Measurements from ENCODE around the gene SLC52A1.

Gene SLC52A1

GRCh38 chr17:5020502-5021023 is 14.7 kb downstream of the SLC52A1 start:
- peaks cover 70 to 95% (median 90%) of the 10 kb centered on the region in 3 donors for H3K36me3 ChIP-seq
- H3K4me3 ChIP-seq: no peak overlapping the region
- no peaks in the 10 kb centered on the region for H3K9me3 ChIP-seq
- H3K4me1 ChIP-seq: no peaks in the 10 kb centered on the region
- intact Hi-C loops (cut with DNase I; ENCODE audit: low total_unique reads): no loop called here
- TF ChIP-seq CTCF (IDR thresholded peaks at IDR 0.05): no peak
- H3K27me3 ChIP-seq: no peaks in the 10 kb centered on the region
- DNase-seq: no peak
- no peak overlapping the region for H3K27ac ChIP-seq

- Histone ChIP-seq H3K27me3 (no peaks in the 10 kb centered on the region), H3K4me1 (no peaks in the 10 kb centered on the region), H3K36me3 (peaks cover 81 to 100% (median 93%) of the 10 kb centered on the region in 3 donors), H3K9me3 (no peaks in the 10 kb centered on the region), H3K4me3 (no peak overlapping the region), H3K27ac (no peak overlapping the region)
- no peak for DNase-seq
- TF ChIP-seq CTCF (IDR thresholded peaks at IDR 0.05): no peak
- intact Hi-C loops (cut with DNase I; ENCODE audit: low total_unique reads): no loop called here
These were observed 15.7 kb downstream of the SLC52A1 start for GRCh38 chr17:5019475-5019956.

- intact Hi-C loops (cut with DNase I; ENCODE audit: low total_unique reads): no loop called here
- H3K36me3 ChIP-seq: peaks cover 88 to 100% (median 91%) of the 10 kb centered on the region in 3 donors
These were observed 20.9 kb downstream of the SLC52A1 start for GRCh38 chr17:5014357-5014756.

GRCh38 chr17:5011928-5012327 is 23.3 kb downstream of the SLC52A1 start:
- no peaks in the 10 kb centered on the region for H3K27me3 ChIP-seq
- H3K9me3 ChIP-seq: no peaks in the 10 kb centered on the region
- no peak overlapping the region for H3K27ac ChIP-seq
- H3K36me3 ChIP-seq: peaks cover 92 to 100% (median 93%) of the 10 kb centered on the region in 3 donors
- intact Hi-C loops (cut with DNase I; ENCODE audit: low total_unique reads): no loop called here
- no peak overlapping the region for H3K4me3 ChIP-seq
- DNase-seq: no peak
- no peak for TF ChIP-seq CTCF (IDR thresholded peaks at IDR 0.05)
- H3K4me1 ChIP-seq: no peaks in the 10 kb centered on the region

More at GRCh38 chr17:5014357-5014756, 20.9 kb downstream of the SLC52A1 start:
- Histone ChIP-seq H3K27me3 (no peaks in the 10 kb centered on the region), H3K4me3 (no peak overlapping the region), H3K27ac (no peak overlapping the region), H3K9me3 (no peaks in the 10 kb centered on the region), H3K4me1 (no peaks in the 10 kb centered on the region)
- no peak for TF ChIP-seq CTCF (IDR thresholded peaks at IDR 0.05)
- no peak for DNase-seq

GRCh38 chr17:5003214-5003867 is 31.9 kb downstream of the SLC52A1 start:
- intact Hi-C loops (cut with DNase I; ENCODE audit: low total_unique reads): no loop called here
- Histone ChIP-seq H3K27ac (no peak overlapping the region), H3K27me3 (no peaks in the 10 kb centered on the region), H3K36me3 (peaks cover 73 to 77% (median 75%) of the 10 kb centered on the region in 3 donors), H3K4me3 (no peak overlapping the region), H3K4me1 (peaks cover 0 to 30% (median 25%) of the 10 kb centered on the region in 4 donors), H3K9me3 (no peaks in the 10 kb centered on the region)
- no peak for DNase-seq
- TF ChIP-seq CTCF (IDR thresholded peaks at IDR 0.05): no peak

Measured in tibial artery (tissue), 4 donors.